NCI-H526 treated with DMSO at 0.1 percent for 48 hours (cell line): ENCODE results near the gene GREB1.

Experiments used
- DNase-seq: peaks from one replicate; lab custom pipeline; 2025; lab: John Stamatoyannopoulos, UW

The GREB1 gene

DNA sequence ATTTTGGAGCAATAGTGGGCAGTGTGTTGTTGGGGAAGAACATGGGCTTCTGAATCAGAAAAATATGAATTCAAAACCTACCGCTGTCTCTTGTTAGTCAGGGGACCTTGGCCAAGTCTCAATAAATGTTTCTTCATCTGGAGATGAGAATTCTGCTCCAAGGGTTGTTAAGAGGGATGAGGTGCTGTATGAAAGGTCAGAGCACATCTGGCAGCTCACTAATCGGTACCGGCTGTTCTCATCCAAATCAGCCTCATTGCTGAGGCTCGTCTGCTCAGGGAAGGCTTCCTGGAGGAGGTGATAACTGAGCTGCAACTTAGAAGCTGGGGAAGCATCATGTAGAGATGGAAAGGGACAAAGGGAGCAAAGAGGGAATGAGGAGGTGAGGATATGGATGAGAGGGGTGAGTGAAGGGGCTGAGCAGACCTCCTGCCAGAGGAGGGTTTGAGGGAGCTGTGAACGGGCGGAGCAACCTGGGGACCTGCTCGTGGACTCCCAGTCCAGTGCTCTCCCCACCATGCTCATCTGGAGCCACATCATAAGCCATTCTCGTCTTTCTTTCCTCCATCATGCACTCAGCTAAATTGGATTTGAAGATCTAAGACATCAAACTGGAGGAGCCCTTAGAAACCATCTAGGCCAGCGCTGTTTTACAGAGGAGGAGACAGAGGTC lies 47.4 kb downstream of the GREB1 start:
- no peak for DNase-seq

DNA sequence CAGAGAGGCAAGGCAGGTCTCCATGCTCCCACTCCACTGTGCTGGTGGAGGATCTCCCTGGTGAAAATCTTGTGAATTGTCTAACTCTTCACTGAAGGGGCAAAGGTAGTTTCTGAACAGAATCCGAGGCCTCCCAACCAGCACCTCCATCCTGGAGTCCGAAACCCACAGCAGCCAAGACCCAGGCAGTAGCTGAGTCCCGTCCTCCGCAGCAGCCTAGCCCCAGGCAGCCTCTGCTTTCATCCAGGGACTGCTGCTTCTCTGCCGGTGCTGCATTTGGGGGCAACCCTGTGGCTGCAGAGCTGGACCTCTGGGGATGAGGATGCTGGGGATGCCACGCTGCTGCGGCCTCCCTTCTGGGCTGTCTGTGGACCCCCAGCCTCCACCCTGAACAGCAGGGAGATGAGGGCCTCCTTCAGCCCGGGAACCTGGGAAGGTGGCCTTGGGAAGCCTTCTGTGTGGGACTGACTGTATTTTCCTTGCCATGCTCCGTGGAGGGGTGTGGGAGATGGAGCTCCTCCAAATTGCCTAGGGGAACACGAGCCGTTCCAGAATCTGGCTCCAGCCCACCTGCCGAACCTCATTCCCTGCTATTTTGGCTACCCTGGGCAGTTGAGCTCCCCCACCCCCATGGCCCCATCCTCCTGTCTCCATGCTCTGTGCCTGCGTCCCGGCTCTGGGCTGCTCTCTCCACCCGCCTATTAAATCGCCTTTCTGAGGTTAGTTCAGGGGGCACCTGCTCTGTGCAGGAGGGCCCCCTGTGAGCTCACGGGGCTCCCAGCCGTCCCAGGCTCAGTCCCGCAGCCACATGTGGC lies 48.2 kb downstream of the GREB1 start:
- no peak for DNase-seq

DNA sequence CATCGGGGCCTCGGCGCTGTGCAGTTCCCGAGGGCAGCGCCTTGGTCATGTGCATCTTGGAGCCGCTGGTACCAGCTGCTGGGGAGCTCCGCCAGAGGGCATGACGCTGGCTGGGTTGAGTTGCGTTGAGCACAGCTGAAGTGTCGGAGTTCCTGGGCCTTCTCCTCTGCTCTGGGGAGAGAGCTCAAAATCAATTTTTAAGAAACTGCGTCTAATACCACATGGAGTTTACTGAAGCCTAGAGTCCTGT lies 48.7 kb downstream of the GREB1 start:
- DNase-seq: no peak

DNA sequence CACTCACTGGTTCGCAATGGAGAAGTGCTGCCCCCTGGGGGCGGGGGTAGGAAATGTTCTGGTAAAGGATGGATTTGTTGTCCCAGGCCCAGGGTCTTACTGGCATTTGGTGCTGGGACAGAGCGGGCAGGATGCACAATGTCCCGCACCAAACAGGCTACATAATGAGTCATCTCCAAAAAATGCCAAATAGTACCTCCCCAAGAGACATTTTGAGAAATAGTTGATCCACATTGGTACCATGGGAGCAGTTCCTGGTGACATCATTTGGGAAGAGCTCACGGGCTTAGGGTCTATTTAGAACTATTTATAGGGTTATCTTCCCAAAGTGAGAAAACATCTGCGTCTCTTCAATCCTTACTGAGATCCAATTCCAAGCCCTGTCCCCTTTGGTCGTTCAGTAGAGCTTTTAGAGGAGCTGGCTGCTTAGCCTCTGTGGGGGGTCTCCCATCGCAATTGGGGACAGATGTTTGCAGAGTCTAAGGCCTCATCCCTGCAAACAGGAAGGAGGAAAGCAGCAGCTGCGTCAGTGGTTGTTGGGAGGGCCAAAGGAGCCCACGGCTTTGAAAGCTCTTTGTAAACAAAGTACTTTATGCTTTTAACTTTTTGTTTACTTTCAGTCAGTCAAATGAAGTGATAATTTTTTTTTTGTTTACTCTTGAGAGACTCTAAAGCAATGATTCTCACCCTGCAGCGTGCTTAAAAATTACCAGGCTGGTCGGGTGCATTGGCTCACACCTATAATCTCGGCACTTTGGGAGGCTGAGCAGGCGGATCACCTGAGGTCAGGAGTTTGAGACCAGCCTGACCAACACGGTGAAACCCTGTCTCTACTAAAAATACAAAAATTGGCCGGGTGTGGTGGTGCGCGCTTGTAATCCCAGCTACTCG lies 49.3 kb downstream of the GREB1 start:
- peak; percentile 35 for DNase-seq

DNA sequence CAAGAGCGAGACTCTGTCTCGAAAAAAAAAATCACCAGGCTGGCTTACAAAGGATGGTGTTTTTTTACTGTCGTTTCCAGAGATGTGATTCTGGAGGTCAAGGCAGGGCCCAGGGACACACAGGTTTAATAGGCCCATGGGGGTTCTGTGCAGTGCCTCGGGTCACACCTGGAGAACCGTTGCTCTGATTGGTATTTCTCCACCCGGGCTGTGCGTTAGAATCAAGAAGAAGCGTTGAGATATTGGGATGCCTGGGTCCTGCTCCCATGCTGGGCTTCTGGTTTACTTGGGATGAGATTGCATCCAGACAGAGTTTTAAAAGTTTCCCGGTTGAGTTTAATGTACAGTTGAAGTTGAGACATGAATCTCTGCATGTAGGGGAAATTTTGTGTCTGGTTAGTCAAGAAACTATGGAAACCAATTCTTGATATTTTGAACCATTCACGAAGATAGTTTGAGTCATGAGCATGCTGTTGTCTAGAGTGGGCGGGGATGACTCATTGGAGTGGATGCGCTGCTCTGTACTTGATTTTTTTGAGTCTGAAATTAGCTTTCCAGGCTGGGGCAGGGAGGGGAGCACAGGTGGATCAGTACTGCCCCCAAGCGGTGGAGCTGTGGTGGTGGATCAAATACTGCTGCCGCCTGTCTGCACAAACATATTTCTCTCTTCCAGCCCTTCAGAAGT lies 50.1 kb downstream of the GREB1 start:
- DNase-seq: no peak

DNA sequence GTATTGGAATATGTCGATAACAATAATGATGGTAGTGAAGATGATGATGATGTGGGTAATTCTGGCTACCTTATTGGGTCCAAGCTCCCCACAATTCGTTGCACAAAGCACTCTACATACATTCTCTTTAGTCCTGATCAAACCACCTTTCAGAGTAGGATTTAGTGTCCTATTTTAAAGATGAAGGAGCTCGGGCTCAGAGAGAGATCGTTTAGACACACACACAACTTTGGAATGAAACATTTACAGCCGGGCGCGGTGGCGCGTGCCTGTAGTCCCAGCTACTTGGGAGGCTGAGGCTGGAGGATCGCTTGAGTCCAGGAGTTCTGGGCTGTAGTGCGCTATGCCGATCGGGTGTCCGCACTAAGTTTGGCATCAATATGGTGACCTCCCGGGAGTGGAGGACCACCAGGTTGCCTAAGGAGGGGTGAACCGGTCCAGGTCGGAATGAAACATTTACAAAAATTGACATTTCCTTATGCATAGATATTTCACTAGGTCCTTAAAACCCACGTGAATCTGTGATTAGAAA lies 50.7 kb downstream of the GREB1 start:
- DNase-seq: no peak

DNA sequence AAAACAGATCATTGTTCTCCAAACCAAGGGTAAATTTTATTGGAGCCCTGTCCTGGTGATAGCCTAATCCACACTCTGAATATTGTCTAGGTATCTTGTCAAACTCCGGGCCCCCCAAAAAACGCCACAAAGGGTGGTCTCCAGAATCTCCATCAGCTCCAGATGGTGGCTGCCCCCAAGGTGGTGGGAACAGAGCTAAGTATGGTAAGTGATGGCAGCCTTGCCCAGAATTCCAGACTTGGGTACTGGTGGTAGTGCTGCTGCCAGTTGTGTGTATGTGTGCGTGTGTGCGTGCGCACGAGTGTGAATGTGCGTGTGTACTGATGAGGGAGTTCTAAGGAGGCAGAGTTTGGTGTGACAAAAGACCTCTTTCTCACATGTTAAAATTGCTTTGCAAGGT lies 51.2 kb downstream of the GREB1 start:
- no peak for DNase-seq

DNA sequence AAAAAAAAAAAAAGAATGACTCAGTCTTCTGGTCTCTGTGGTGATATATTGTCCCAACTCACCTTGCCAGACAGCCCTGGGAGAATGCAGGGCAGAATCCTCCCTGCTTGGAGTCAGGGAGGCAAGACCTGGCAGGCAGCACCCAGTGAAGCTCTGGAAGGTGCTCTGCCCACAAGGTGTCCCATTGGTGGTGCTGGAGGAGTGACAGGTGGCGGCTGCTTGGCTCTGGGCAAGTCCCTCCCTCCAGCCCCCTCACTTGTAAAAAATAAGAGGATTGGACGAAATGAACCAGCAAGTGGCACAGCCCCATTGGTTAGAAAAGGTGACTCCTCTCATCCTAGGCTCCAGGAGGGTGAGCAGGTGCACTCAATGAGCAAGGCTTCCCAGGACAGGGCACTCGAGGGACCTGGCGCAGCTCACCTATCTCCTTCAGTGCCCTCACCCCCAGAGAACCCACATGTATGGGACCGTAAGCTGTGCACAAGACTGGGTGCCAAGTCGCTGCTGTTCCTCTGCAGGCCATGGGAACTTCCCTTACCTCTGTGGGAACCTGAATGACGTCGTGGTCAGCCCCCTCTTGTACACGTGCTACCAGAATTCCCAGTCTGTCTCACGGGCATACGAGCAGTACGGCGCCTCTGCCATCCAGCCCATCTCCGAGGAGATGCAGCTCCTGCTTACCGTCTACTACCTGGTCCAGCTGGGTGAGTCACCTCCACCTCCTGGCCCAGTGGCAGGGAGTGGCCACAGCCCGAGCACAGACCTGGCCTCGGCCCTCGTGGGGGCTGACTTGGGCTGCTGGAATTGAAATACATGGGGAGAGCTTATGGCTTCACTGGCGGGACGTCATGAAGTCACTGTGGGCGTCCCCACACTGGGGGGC lies 54.6 kb downstream of the GREB1 start:
- no peak for DNase-seq

DNA sequence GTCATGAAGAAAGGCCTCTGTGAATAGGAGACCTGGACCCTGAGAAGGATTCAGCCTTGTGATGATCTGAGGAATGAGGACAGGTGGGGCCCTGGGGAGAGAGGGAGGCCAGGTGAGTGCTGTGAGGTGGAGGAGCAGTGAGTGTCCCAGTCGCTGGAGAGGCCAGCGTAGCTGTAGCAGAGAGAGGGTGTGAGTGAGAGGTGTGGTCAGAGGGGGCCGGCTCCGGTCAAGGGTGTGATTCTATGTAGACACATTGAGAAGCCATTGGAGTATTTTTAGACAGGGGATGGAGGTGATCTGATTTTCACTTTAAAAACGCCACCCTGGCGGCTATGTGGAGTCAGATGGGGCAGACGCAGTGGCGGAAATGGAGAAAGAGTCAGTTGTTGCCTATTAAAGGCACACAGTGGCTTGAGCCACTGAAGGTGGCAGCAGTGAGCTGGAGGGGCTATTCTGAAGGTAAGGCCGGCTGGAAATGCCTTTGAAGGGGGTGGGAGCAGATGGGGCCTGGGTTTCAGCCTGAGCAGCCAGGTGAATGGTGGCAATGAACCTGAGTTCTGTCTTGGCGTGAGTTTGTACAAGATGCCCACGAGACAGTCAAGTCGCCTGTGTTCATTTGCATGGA lies 55.6 kb downstream of the GREB1 start:
- DNase-seq: no peak

DNA sequence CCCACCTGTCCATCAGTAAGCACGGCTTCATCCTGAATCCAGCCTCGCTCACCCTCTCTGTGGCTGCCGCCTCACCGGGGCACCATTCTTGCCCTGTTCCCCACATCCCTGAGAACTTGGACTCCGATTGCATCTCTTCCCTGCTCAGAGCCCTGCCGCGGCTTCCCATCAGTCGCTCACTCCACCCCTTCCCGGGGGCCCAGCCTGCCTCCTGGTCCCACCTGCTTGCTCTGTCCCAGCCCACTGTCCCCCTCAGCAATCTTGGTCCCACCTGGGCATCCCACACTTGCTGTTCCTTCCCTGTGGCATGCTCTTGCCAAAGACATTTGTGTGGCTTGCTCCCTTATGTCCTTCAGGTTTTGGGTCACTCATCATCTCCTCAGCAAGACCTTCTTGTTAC lies 56.3 kb downstream of the GREB1 start:
- DNase-seq: no peak

DNA sequence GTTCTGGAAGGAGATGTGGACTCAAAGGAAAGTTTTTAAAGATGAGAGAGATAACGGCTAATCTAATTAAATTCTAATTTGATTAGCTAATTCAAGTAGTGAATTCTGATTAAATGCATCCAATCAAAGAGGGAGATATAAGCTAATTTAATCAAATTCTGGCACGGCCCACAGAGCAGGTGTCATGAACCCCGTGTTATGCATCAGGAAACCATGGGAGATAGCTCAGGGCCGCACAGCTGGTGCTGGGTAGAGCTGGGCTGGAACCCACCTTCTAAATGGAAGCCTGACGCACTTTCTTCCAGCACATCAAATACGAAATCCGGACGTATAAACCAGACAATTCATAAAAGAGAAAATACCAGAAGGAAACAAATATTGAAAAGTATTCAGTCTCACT lies 57.2 kb downstream of the GREB1 start:
- DNase-seq: no peak

DNA sequence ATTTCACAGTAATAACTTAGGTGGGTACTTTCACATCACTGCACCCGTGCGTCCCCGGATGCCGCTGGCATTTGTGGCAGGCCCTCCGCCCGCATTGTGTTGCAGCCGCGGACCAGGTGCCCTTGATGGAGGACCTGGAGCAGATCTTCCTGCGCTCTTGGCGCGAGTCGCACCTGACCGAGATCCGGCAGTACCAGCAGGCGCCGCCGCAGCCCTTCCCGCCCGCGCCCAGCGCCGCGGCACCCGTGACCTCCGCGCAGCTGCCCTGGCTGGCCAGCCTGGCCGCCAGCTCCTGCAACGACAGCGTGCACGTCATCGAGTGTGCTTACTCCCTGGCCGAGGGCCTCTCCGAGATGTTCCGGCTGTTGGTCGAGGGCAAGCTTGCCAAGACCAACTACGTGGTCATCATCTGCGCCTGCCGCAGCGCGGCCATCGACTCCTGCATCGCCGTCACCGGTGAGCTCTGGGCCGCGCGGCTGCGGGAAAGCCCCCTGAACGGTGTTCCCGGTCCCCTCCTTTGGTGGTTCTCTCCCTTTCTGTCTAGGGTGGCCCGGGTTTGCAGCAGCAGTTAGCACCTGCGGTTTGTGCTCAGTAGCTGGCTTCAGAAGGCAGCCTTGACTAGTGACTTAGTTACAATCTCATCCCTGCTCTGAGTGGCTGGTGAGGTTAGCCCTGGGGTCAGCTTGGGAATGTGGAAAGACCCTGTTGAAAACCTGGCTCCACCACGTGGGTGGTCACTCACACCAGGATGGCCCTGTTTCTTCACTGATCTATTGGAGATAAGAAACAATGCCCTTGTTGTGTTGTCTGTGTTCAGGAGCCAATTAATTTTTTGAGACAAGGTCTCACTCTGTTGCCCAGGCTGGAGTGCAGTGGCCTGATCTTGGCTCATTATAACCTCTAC lies 59.1 kb downstream of the GREB1 start:
- DNase-seq: no peak

DNA sequence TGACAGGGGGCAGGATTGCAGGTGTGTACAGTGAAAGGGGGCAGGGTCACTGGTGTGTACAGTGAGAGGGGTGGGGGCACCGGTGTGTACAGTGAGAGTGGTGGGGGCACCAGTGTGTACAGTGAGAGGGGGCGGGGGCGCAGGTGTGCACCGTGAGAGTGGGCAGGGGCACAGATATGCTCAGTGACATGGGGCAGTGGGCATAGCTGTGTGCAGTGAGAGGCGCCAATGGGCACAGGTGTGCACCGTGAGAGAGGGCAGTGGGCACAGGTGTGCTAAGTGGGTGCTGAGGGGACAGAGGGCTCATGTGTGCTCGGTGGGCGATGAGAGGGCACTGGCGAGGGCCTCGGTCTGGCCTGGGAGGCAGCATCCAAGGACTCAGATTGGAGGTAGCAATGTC lies 63.0 kb downstream of the GREB1 start:
- no peak for DNase-seq

DNA sequence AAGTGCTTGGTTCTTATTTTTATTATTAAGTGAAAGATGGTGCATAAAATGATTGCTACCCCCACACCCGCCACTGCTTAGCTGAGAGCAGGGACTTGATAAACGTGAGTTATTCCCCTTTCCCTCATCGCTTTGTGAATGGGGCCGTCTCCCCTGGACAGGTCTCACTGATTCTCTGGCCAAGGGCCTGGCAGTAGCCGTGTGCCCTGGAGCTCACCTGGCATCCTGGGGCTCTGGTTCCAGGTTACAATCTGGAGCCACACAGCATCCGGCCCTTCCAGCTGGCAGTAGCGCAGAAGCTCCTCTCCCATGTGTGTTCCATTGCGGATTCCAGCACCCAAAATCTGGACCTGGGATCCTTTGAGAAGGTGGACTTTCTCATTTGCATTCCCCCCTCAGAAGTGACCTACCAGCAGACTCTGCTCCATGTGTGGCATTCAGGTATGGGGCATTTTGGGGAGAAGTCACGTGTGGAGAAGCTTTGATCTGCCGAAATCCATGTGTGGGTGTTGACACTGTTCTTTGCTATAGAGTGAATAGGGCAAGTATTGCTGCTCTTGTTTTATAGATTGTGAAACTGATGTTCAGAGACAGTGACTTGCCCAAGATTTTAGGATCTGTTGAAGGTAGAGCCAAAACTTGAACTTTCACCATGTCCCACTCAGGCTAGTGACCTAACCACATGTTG lies 63.8 kb downstream of the GREB1 start:
- no peak for DNase-seq

DNA sequence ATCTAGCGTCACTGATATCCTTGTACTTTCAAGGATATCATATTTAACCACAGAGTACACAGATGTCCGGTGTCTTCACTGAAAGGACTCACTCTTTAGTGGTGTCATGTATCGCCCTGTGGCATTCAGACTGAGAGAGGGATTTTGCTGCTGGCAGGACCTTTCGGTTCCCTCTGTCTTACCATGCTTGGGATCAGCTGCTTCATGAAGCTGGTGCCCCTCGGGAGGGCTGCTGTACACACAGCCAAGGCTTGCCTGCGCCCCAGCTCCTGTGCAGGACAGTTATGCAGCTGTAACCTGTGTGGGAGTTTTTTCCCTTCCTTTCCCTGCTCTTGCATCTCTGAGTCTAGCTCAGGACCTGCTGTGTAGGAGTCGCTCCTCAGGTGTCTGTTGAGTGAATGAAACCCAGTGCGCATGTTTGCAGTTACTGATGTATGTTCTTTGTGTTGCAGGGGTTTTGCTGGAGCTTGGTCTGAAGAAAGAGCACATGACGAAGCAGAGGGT lies 64.4 kb downstream of the GREB1 start:
- DNase-seq: no peak

DNA sequence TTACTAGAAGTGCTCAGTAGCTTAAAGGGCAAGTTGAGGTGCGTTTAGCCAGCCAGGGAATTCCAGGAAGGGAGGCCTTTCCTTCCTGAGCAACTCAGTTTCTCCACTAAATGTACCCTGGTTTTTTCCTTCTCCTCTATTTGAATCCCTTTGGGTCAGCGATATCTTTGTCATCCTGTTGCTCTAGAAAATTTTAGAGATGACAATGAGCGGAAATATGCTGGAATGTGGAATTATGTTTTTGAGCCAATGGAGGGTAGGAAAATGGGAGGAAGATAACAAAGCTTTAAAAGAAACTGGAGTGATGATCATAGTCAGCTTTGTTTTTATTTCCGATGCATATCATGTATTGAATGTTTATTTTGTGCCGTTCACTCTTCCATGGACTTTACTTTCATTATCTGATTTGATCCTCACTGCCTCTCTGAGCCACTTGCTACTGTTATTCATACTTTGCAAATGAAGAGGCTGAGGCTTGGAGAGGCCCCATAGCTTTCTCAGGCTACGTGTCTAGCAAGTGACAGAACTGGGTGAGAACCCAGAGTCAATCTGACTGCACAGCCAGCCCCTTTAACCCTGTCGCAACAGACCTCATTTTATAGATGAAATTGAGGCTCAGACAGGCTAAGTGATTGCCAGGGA lies 68.8 kb downstream of the GREB1 start:
- no peak for DNase-seq

DNA sequence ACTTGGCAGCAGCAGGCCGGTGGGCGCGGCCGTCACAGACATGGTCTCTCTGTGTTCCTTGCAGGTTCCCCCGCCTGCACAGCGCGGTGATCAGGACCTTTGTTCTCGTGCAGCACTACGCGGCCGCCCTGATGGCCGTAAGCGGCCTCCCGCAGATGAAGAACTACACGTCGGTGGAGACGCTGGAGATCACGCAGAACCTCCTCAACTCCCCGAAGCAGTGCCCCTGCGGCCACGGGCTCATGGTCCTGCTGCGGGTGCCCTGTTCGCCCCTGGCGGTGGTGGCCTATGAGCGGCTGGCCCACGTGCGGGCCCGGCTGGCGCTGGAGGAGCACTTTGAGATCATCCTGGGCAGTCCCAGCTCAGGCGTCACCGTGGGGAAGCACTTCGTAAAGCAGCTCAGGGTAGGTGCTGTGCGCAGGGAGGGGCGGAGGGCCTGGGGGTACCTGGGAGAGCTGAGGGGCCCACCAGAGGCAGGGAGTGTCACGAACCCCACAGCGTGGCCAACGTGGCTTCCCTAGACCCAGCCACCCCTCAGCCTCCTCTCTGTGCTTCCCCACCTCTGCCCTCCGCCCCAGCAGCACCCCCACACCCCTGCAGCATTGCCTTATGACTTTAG lies 76.9 kb downstream of the GREB1 start:
- DNase-seq: no peak

DNA sequence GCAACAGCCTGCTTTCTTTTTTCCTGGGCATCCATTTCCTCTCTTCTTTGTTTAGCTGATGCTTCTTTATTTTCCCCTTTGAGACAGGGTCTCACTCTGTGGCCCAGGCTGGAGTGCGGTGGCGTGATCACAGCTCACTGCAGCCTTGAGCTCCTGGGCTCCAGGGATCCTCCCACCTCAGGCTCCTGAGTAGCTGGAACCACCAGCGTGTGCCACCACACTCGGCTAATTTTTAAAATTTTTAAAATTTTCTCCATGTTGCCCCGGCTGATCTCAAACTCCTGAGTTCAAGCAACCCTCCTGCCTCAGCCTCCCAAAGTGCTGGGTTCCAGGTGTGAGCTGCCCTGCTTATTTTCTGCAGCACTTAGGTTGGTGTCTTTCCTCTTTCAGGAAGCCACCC lies 77.4 kb downstream of the GREB1 start:
- no peak for DNase-seq
